T-helper 1 cell treated with Interleukin-12 subunit alpha and Interleukin-12 subunit beta and Interleukin-4 antibody, amounts not matched to agents 30 μg/mL and 1 μg/mL, for 36 hours (primary cell): ENCODE results near the gene SCAMP1.

Experiments used
- H3K27ac Mint-ChIP-seq: one replicate; pipeline ENCODE4 v1.8.0; 2021; ENCODE audit warnings: mild to moderate bottlenecking, mixed read lengths
- H3K27me3 Mint-ChIP-seq: one replicate; pipeline ENCODE4 v1.8.0; 2021; ENCODE audit warnings: low read depth, mixed read lengths
- H3K36me3 Mint-ChIP-seq: one replicate; pipeline ENCODE4 v1.8.0; 2021; ENCODE audit warnings: low read depth, mixed read lengths
- H3K4me1 Mint-ChIP-seq: one replicate; pipeline ENCODE4 v1.8.0; 2021; ENCODE audit warnings: low read depth, mixed read lengths
- H3K4me3 Mint-ChIP-seq: one replicate; pipeline ENCODE4 v1.8.0; 2021; ENCODE audit warnings: mild to moderate bottlenecking, moderate library complexity, mixed read lengths
- H3K9me3 Mint-ChIP-seq: one replicate; pipeline ENCODE4 v1.8.0; 2021; ENCODE audit warnings: mixed read lengths

The SCAMP1 gene

GRCh38 chr5:78514427-78515330, 154.3 kb downstream of the SCAMP1 start:
- Mint-ChIP-seq H3K9me3 (no peaks in the 10 kb centered on the region), H3K36me3 (no peaks in the 10 kb centered on the region), H3K4me1 (peaks cover 4% of the 10 kb centered on the region), H3K27me3 (peaks cover 56% of the 10 kb centered on the region), H3K27ac (no peak overlapping the region), H3K4me3 (no peak overlapping the region)

- Mint-ChIP-seq H3K27me3 (peaks cover 52% of the 10 kb centered on the region), H3K36me3 (no peaks in the 10 kb centered on the region), H3K27ac (no peak overlapping the region), H3K4me1 (peaks cover under 1% of the 10 kb centered on the region), H3K9me3 (no peaks in the 10 kb centered on the region), H3K4me3 (no peak overlapping the region)
Observed at GRCh38 chr5:78515670-78516069, 155.3 kb downstream of the SCAMP1 start.

- no peaks in the 10 kb centered on the region for H3K36me3 Mint-ChIP-seq
- no peaks in the 10 kb centered on the region for H3K4me1 Mint-ChIP-seq
- H3K27me3 Mint-ChIP-seq = peaks cover 35% of the 10 kb centered on the region
- no peaks in the 10 kb centered on the region for H3K9me3 Mint-ChIP-seq
- no peak overlapping the region for H3K27ac Mint-ChIP-seq
- no peak overlapping the region for H3K4me3 Mint-ChIP-seq
Observed at GRCh38 chr5:78518365-78519197, 158.2 kb downstream of the SCAMP1 start.

GRCh38 chr5:78519198-78519941, 159.0 kb downstream of the SCAMP1 start:
- Mint-ChIP-seq H3K4me3 (no peak overlapping the region), H3K4me1 (no peaks in the 10 kb centered on the region), H3K9me3 (no peaks in the 10 kb centered on the region), H3K36me3 (no peaks in the 10 kb centered on the region), H3K27ac (no peak overlapping the region), H3K27me3 (peaks cover 30% of the 10 kb centered on the region)

- Mint-ChIP-seq H3K36me3 (no peaks in the 10 kb centered on the region), H3K4me3 (no peak overlapping the region), H3K27ac (no peak overlapping the region), H3K27me3 (peaks cover 18% of the 10 kb centered on the region), H3K4me1 (no peaks in the 10 kb centered on the region), H3K9me3 (no peaks in the 10 kb centered on the region)
Observed at GRCh38 chr5:78521455-78521854, 161.0 kb downstream of the SCAMP1 start.

- H3K27ac Mint-ChIP-seq = no peak overlapping the region
- no peaks in the 10 kb centered on the region for H3K36me3 Mint-ChIP-seq
- no peaks in the 10 kb centered on the region for H3K4me1 Mint-ChIP-seq
- peaks cover 12% of the 10 kb centered on the region for H3K27me3 Mint-ChIP-seq
- no peak overlapping the region for H3K4me3 Mint-ChIP-seq
- no peaks in the 10 kb centered on the region for H3K9me3 Mint-ChIP-seq
Observed at GRCh38 chr5:78522476-78523260, 162.3 kb downstream of the SCAMP1 start.

- H3K4me3 Mint-ChIP-seq = no peak overlapping the region
- no peaks in the 10 kb centered on the region for H3K4me1 Mint-ChIP-seq
- no peak overlapping the region for H3K27ac Mint-ChIP-seq
- no peaks in the 10 kb centered on the region for H3K9me3 Mint-ChIP-seq
- H3K27me3 Mint-ChIP-seq = peaks cover 15% of the 10 kb centered on the region
- no peaks in the 10 kb centered on the region for H3K36me3 Mint-ChIP-seq
Observed at GRCh38 chr5:78523314-78524193, 163.1 kb downstream of the SCAMP1 start.

- H3K27ac Mint-ChIP-seq = no peak overlapping the region
- no peak overlapping the region for H3K4me3 Mint-ChIP-seq
- H3K4me1 Mint-ChIP-seq = no peaks in the 10 kb centered on the region
- H3K9me3 Mint-ChIP-seq = no peaks in the 10 kb centered on the region
- H3K27me3 Mint-ChIP-seq = peaks cover 10% of the 10 kb centered on the region
- H3K36me3 Mint-ChIP-seq = no peaks in the 10 kb centered on the region
Observed at GRCh38 chr5:78526049-78526525, 165.7 kb downstream of the SCAMP1 start.

- H3K4me3 Mint-ChIP-seq = no peak overlapping the region
Observed at GRCh38 chr5:78527054-78527859, 166.8 kb downstream of the SCAMP1 start.

GRCh38 chr5:78527925-78528324, 167.5 kb downstream of the SCAMP1 start:
- no peaks in the 10 kb centered on the region for H3K9me3 Mint-ChIP-seq
- no peaks in the 10 kb centered on the region for H3K4me1 Mint-ChIP-seq
- no peak overlapping the region for H3K27ac Mint-ChIP-seq
- peaks cover 10% of the 10 kb centered on the region for H3K27me3 Mint-ChIP-seq
- H3K36me3 Mint-ChIP-seq = no peaks in the 10 kb centered on the region
- no peak overlapping the region for H3K4me3 Mint-ChIP-seq

More at GRCh38 chr5:78527054-78527859, 166.8 kb downstream of the SCAMP1 start:
- no peaks in the 10 kb centered on the region for H3K4me1 Mint-ChIP-seq
- H3K27ac Mint-ChIP-seq = no peak overlapping the region
- H3K36me3 Mint-ChIP-seq = no peaks in the 10 kb centered on the region
- H3K9me3 Mint-ChIP-seq = no peaks in the 10 kb centered on the region
- peaks cover 10% of the 10 kb centered on the region for H3K27me3 Mint-ChIP-seq
